ENCODE measurements around the gene SAPCD1. TPM values are rescaled to one million over a fixed set of nuclear protein-coding genes. Genes with fewer than 3 reads are reported as not detected.

The SAPCD1 gene
- polyA plus RNA-seq, 1 experiment = 0.88 TPM

- POLR2A ChIA-PET = interaction anchor here (0.7 to 1.0 kb wide), 2 partner anchors 43 to 59 kb away, joined by 4 to 7 read pairs; no protein-coding TSS in a partner anchor
- TF ChIP-seq CTCF (IDR thresholded peaks at IDR 0.05; ENCODE audit: low read depth, low read length) = no peak
- Histone ChIP-seq H3K27ac (ENCODE audit: low read depth, low read length) (no peak overlapping the region), H3K9me3 (ENCODE audit: control insufficient read depth, insufficient read depth, low read length) (no peaks in the 10 kb centered on the region; the same call in 1 of the 2 replicates), H3K4me3 (ENCODE audit: low read depth, low read length) (no peak overlapping the region), H3K27me3 (ENCODE audit: control insufficient read depth, insufficient read depth, low read length) (no peaks in the 10 kb centered on the region)
- DNase-seq (ENCODE audit: low read depth, low spot score) = no peak
- CTCF ChIA-PET = interaction anchor here (0.9 to 2.3 kb wide), 7 partner anchors 19 to 90 kb away, joined by 3 to 20 read pairs (median 7); partner anchors contain the start of genes LSM2 and LY6G5C
These were observed 8.4 kb downstream of the SAPCD1 start for GRCh38 chr6:31770860-31771259.

- TF ChIP-seq CTCF (IDR thresholded peaks at IDR 0.05; ENCODE audit: low read depth, low read length) = no peak
- no peak overlapping the region for H3K27ac ChIP-seq (ENCODE audit: low read depth, low read length)
- H3K4me3 ChIP-seq (ENCODE audit: low read depth, low read length) = no peak overlapping the region
- no peaks in the 10 kb centered on the region for H3K27me3 ChIP-seq (ENCODE audit: control insufficient read depth, insufficient read depth, low read length)
- POLR2A ChIA-PET = interaction anchor here (0.7 to 1.0 kb wide), 2 partner anchors 55 to 58 kb away, joined by 4 to 7 read pairs; partner anchors contain the start of gene HSPA1B
- no peak for DNase-seq (ENCODE audit: low read depth, low spot score)
- CTCF ChIA-PET = interaction anchor here (0.6 to 1.9 kb wide), 4 partner anchors 18 to 58 kb away, joined by 3 to 7 read pairs (median 5); no protein-coding TSS in a partner anchor
- no peaks in the 10 kb centered on the region for H3K9me3 ChIP-seq (ENCODE audit: control insufficient read depth, insufficient read depth, low read length)
These were observed 9.5 kb downstream of the SAPCD1 start for GRCh38 chr6:31771992-31772358.

GRCh38 chr6:31775184-31775583 lies 12.7 kb downstream of the SAPCD1 start:
- DNase-seq (ENCODE audit: low read depth, low spot score) = no peak
- ChIA-PET CTCF (interaction anchor here (0.6 to 1.3 kb wide), 2 partner anchors 16 to 37 kb away, joined by 3 to 4 read pairs; no protein-coding TSS in a partner anchor), POLR2A (interaction anchor here (1.2 kb wide), 1 partner anchor 52 kb away, joined by 3 read pairs; the partner anchor contains the start of gene HSPA1B)
- Histone ChIP-seq H3K27me3 (ENCODE audit: control insufficient read depth, insufficient read depth, low read length) (no peaks in the 10 kb centered on the region), H3K9me3 (ENCODE audit: control insufficient read depth, insufficient read depth, low read length) (no peaks in the 10 kb centered on the region), H3K4me3 (ENCODE audit: low read depth, low read length) (no peak overlapping the region), H3K27ac (ENCODE audit: low read depth, low read length) (no peak overlapping the region)
- no peak for TF ChIP-seq CTCF (IDR thresholded peaks at IDR 0.05; ENCODE audit: low read depth, low read length)

GRCh38 chr6:31775633-31776484 lies 13.4 kb downstream of the SAPCD1 start:
- Histone ChIP-seq H3K9me3 (ENCODE audit: control insufficient read depth, insufficient read depth, low read length) (no peaks in the 10 kb centered on the region), H3K4me3 (ENCODE audit: low read depth, low read length) (no peak overlapping the region), H3K27me3 (ENCODE audit: control insufficient read depth, insufficient read depth, low read length) (no peaks in the 10 kb centered on the region), H3K27ac (ENCODE audit: low read depth, low read length) (no peak overlapping the region)
- TF ChIP-seq CTCF (IDR thresholded peaks at IDR 0.05; ENCODE audit: low read depth, low read length) = no peak
- DNase-seq (ENCODE audit: low read depth, low spot score) = no peak
- CTCF ChIA-PET = interaction anchor here (0.6 to 1.3 kb wide), 2 partner anchors 15 to 38 kb away, joined by 3 to 4 read pairs; no protein-coding TSS in a partner anchor
- POLR2A ChIA-PET = interaction anchor here (1.2 kb wide), 1 partner anchor 52 kb away, joined by 3 read pairs; the partner anchor contains the start of gene HSPA1B
